LHCN-M2 (cell line): ENCODE data around the gene ASB8. TPM values are rescaled to one million over a fixed set of nuclear protein-coding genes. Genes with fewer than 3 reads are reported as not detected.
"Not testable (repeated sequence)": the region's sequence is repeated elsewhere in the genome, so short reads cannot be mapped to it uniquely, and the experiment has no call there.

Source experiments
- DNase-seq: peaks from one replicate; pipeline ENCODE4 v3.0.0-alpha.2; 2012; ENCODE audit warnings: low read depth
- total RNA-seq: library from RNA; depleted of rRNA; stranded (reverse); fragments of >200 nt; gene quantifications from 2 replicates; pipeline ENCODE4 v1.2.3, GENCODE V29; 2014

ASB8 gene
- total RNA-seq, 1 experiment from 2014 or later: 23.6 TPM

DNA sequence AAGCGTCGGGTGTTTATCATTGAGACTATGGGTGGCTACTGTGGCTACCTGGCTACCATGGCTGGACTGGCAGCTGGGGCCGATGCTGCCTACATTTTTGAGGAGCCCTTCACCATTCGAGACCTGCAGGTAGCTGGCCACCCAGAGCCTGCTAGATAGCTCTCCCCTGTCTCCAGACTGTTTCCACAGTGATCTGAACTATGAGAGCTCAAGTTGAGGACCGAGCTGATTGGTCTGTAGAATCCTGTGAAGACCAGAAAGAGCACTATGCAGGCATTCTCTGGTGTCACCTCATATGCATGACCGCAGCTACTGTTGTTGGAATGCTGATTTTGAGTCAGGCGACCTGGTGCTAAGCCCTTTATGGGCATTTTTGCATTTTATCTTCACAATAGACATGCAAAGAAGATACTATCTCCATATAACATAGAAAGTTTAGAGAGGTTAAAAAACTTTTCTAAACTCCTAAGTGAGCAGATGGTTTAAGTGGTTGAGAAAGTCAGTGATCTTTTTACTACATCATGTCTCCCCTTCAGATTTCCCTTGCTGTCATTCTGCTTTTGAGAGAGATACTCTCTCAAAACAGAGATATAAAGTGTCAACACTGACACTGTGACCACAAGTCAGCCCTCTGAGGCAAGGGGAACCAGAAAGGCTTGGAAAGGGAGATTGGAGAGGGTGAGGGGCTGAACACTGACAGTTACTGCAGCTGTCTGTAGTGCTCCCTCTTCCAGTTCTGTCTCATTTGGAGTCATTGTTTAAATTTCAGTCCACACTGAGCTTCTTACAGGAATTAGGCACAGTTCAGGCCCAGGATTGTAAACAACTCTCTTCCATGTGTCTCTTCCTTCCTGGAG lies 14.3 kb downstream of the ASB8 start:
- DNase-seq: no peak

DNA sequence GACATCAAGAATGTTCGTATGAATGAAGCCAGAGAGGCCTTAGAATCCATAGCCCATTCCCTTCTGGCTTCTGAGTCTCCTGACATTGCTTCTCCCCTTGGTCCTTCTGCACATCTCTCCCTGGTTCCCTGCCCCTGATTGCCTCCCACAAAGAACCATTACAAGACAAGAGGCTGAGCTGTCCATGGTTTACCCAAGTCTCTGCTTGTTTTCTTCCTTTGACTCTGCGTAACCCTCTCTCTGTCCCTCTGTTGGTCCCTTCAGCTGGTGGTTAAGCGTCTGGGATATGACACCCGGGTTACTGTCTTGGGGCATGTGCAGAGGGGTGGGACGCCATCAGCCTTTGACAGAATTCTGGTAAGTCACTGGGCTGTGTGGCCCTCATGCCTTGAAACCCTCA lies 22.3 kb downstream of the ASB8 start:
- no peak for DNase-seq

DNA sequence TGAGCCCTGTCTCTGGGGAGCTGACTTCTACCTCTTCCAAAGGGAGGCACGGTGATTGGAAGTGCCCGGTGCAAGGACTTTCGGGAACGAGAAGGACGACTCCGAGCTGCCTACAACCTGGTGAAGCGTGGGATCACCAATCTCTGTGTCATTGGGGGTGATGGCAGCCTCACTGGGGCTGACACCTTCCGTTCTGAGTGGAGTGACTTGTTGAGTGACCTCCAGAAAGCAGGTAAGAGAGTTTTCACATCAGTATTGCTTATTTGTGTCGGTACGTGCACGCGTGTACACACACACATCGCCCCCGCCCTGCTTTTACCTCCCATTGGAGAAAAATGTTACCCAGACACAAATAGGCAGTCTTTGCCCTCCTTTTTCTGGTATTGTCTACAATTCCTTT lies 24.5 kb downstream of the ASB8 start:
- DNase-seq: no peak

DNA sequence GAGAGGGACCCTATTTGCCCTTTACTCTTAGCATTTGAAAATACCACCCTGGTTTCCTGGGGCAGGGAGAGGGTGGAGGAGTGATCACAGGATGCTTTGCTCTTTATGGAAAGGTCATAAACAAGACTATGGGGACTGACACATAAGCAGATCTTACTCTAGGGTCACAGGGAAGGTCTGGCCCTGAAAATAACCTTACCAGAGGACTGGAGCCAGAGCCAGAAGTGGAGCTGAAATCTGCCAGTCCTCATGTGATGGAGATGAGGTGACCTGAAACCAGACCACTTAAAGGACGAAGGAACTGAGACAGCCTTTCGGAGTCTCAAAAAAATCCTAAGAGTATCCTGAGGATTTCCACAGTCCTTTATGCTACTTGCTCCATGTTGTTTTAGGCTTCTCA lies 25.8 kb downstream of the ASB8 start:
- DNase-seq: no peak

DNA sequence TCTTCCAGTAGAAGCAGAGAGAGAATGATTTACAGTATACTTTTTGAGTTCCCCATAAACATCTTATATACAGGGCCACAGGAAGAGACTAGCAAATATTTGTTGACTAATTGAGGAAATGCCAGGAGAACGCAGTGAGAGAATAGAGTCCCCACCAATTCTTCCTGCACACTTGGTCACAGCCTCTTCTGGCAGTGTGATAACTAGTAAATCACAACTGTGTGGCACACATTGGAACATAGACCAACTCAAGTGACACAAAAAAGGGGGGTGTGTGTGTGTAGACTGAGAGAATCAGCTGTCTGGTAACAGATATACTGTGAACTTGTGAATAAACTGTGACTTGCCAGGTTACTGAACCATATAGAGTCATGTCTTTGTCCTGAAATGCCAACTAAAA lies 27.9 kb downstream of the ASB8 start:
- no peak for DNase-seq

DNA sequence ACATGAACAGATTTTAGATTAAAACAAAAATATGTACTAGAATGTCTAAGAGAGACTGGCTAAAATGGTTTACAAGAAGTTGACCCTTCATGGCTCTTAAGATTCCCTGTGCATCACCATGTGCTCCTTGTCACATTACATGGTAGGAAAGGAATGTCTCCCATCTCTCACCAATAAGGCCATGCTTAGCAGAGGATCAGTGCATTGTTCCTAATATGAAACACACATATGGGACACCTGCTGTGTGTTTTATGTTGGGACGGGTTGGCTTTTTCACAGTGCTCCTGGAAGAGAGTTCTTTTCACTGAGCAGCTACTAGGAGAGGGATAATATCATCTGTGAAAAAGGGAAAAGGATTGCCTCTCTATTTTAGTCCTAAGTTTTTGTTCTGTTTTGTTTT lies 28.5 kb downstream of the ASB8 start:
- no peak for DNase-seq

DNA sequence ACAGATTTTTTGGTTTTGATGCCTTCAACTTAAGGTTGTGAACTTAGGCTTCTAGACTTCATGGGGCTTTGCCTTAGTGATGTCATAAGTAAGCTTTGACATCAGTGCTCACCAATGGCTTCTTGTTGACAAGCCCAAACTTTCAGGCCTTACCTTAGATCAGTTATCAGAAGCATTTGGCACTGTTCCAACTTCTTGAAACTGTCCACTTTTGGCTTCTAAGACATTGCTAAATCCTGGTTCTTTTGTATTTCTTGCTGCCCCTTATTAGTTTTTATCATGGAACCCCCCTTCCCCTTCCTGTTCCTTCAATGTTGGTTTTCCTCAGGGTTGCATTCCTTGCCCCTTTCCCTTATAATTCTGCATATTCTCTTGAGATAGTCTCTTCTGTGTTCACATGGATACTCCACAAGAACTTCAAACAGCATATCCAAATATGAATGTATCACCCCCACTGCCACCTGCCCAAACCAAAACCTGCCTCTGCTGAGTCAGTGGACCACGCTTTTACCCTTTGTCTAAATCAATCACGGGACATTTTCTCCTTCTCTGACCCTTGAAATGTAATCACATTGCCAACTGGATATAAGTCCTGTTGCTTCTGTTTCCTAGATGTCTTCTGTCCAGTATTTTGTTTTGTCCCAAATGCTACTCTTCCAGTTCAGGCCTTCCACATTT lies 30.2 kb downstream of the ASB8 start:
- no peak for DNase-seq

DNA sequence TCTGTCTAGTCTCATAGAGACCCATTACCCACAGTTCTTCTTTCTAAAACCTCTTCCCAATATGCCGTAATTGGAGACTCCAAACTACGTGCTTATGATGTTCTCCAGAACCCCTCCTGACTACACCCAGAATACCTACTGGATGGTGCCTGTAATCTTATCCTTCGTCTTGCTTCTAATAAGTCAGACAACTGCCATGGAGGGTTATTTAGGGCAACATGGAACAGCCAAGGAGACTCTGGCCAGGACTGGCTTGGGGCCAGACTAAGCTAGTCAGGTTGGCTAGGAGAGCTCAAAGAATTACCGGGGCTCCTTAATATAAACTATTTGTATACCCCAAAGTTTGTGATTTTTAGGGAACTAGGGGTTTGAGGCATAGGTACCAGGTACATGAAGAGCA lies 31.3 kb downstream of the ASB8 start:
- no peak for DNase-seq

DNA sequence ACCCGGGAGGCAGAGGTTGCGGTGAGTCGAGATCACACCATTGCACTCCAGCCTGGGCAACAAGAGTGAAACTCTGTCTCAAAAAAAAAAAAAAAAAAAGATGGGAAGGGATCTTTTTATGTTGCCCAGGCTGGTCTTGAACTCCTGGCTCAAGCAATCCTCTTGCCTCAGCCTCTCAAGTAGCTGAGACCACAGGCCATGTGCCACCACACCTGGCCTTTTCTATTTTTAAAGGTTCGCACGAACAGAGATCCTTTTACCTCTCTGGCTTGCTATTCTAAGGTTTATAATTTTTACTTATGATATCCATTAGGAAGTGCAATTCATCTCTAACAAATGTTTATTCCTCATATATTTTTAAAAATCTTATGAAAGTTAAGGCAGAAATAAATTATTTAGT lies 31.8 kb downstream of the ASB8 start:
- not testable (repeated sequence) for DNase-seq

DNA sequence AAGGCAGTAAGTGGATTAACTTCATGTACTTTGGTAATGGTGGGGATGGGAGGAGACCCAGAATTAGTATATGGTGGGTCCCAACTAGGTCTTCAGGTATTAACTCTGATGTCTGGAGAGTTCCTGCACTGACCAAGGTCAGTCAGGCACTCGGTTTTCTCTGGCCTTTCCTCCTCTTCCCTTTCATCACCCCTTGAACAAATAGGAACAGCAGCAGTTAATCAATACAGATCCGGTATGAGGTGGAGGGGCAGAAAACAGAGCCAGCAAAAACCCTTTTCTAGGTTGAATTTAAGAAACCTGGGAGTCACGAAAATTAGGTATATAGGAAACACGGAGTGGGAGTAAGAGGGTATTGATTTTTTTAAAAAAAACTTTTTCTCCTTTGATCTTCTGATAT lies 34.1 kb downstream of the ASB8 start:
- no peak for DNase-seq

DNA sequence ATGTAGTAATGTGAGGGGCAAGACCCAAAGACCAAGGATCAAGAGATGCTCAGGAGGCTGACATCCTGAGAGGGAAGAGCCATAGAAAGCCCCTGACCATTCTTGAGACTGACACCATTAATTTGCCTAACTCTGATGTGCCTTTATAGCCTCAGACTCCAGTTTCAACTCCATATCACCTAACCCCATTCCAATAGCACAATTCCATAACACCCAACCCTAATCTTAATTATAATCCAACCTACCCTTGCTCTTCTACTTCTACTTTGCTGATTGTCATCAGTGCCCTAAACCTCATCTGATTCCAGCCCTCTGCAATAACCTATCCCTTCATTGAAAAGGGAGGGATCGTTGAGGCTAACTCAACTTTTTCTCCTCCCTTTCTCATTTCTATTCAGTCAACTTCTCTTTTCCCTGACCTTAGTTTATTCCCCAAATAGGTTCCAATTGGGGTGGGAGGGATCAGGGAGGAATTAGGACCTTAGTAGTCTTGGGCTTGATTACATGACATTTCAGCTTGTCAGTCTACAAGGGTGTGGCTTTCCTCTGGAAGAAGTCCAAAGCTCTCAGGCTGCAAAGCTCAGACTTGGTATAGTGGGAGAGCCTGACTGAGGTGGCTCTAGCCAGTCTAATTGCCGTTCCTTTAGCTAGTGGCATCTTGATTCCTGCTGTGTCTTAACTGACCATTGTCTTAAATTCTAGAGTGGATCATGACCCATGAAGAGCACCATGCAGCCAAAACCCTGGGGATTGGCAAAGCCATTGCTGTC lies 35.1 kb downstream of the ASB8 start:
- no peak for DNase-seq

DNA sequence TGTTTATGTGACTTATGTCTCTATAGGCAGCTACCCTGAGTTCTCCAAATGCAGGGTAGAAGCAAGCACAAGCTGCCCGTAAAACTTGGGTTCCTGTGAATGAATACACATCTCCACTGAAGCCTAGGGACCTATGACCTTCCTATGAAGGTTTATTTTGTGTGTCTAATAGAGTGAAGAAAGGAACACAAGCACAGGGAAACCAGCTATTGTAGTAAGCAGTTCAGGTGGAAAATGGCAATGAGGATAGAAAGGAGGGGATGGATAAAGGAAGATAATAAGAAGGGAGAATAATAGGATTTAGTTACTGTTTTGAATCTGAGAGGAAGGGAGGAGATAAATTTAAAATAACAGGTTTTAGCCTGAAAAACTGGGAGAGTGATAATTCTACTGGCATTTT lies 35.8 kb downstream of the ASB8 start:
- no peak for DNase-seq

DNA sequence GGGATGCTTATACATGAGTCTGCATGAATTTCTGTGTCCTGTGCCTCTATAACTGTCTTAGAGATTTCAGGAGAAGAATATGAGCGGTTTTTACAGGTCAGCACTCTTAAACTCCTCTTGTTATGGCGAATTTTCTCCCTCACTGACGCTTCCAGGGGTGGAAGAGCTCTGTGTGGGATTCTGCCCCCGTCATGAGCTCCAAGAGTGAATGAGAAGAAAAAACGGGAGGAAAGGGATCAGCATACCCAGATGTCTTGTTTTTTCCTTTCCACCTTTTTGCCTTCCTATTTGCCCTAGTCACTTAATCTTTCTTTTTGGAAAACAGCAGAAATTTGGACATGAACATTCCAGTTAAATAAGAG lies 37.5 kb downstream of the ASB8 start:
- DNase-seq: no peak

DNA sequence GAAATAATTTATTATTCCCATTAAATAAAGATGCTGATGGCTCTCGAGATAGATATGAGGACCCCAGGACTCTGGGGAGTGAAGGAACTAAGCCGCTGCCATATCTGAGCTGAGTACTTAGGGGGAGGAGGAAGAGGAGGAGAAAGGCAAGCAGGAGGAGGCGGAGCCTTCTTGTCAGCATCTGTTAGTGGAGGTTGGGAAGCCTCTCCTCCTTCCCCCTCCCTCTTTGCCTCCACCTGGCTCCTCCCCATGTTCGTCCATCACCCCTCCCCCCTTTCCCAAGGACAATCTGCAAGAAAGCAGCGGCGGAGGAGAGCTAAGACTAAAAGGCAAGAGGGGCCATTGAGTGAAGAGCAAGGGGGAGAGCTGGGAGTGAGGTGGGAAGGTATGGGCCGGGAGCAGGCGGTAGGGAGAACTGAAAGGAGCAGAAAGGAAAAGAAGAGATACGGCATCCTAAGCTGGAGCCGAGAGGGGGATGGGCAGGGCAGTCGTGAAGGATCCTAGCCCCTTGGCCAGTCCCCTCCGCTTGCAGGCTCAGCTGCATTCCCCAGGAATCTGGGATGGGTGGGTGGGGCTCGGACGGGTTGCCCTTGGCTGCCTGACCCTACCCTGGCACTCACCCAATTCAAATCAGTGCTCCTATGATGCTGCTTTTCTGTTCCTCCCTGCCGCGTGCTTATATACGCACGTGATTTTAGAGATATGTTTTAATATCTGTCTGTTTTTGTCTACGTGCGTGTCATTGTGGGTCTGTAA lies 38.1 kb downstream of the ASB8 start, which contains the start of gene PFKM:
TSS of gene PFKM (plus strand) at position 287 of the 756 bp plus-strand sequence. CDS start 3,411 bp downstream, outside the sequence.
- peak; percentile 86 for DNase-seq

DNA sequence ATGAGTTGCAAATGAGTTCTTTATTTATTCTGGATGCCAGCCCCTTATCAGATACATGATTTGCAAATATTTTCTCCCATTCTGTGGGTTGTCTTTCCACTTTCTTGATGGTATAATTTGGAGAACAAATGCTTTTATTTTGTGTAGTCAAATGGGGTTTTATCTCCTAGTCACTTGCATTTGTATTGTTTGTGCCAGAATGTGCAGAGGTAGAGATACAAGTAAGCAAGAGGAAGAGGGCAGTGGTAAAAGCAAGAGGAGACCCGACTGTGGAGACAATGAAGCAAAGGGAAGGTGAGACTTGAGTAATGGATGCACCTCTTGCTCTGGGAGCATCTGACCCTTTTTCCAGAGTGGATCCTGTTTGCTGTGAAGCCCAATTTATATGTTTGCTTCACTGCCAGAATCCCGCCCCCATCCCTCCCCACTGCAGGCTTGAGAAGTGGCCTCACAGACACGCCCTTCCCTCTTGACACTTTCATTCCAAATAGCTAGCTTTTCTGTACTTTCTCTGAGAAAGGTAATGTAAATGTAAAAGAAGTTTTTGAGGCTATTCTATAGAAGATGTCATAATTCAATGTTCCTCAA lies 38.9 kb downstream of the ASB8 start:
- no peak for DNase-seq

DNA sequence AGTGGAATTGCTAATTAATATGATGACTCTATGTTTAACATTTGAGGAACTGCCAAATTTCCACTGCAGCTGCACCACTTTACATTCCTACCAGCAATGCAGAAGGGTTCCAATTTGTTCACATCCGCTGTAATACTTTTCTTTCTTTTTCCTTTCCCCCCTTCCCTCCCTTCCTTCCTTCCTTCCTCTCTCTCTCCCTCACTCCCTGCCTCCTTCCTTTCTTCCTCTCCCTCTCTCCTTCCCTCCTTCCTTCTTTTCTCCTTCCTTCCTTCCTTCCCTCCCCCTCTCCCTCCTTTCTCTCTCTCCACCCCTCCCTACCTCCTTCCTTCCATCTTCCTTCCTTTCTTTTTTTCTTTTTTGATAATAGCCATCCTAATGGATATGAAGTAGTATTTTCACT lies 41.4 kb downstream of the ASB8 start:
- no peak for DNase-seq

DNA sequence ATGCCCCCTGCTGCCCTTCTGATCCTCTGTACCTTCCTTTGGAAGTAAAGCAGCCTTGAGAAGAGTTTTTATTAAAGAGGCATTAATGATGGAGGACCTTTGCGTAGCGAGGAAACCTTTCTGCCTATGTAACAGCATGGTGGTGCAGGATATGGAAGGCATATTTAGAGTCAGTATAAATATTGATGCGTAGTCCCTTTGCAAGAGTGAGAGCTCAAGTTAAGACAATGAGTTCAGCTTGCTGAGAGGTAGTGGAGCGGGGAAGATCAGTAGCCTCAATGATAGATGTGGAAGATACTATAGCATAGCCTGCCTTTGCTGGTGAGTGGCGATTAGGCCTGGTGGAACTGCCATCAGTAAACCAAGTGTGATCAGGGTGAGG lies 46.0 kb downstream of the ASB8 start:
- not testable (repeated sequence) for DNase-seq

DNA sequence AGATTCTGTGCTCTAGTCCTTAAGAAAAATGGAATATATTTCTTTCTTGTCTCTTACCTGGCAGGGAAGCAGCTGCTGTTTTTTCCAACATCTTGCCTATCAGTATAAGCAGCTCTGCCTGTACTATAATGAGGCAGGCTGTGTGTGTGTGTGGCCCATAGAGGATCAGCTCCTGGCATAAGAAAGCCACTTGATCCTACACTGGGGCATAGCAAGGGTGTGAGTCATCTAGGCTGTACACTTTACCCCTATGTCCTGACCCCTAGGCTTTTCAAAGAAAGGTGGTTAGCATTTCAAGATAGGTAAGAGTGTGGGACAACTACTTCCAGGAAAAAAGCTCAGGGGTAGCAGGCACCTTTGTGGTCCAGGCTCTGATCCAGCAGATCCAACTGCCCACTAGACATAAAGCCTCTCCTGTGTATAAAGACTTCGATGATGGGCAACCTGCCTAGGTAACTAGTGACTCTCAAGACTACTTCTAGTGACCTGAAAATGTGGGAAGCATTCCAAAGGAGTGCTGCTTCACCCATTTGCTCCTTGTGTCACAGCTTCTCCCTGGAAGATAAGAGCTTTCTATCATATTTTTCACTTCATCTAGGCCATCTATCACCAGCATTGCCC lies 46.5 kb downstream of the ASB8 start:
- peak; percentile 11 for DNase-seq

DNA sequence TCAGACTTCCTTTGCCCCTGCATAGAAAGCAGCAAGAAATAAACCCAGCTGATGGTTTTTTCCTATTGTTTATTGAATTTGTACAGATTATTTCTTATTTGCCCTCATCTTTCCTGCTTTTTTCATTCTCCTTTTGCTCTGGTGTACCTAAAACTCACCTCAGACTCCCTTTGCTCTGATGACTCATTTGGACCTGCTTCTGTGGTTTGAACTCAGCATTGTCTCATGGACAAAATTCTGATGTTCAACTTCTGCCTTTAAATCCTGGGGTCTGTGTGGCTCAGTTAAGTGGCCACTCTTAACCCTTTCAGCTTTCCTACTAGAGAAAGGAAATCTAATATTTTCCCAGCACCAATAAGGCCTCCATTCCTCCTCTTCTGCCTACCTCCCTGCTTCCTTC lies 47.9 kb downstream of the ASB8 start:
- DNase-seq: no peak

DNA sequence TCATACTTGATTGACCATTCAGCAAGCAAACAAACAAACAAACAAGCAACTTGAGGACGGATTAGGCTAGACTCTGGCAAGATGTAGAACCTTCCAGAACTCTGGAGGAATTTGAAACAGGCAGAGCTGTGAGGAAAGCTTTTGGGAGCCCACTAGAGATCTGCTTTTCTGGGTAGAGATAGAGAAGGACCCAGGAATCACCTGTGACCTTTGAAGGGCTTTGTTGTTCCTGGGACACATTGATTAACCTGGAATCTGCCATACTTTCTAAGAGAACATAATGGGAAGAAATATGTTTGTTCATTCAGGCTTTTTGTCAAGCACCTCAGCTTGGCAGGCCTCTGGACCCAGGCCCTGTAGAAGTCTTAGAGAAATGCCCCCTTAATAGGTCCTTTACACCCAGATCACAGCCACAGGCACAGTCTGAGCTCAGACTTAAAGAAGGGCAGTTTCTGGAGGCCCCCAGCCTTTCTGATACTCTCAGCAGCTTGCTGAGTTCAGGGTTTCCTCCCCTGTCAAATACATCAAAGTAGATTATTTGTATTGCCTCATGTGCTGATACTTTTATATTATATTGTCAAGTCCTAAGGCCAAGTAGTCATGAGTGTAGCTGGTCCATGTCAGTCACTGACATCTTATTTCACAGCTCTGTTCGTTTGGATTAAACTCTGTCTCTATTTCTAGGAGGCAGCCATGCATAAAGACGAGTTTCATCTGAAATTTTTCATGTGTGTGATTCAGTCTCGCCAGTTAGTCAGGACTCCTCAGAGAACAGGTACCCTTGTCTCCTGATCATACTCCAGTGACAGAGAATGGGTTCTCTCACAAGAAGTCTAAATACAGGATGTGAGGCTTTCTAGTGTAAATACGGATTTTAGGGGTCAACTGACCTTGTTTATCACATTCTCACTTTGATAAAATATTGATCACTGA lies 50.4 kb downstream of the ASB8 start:
- no peak for DNase-seq
